Esophagus muscularis mucosa (tissue), 4 donors: Measurements from ENCODE around the gene SERINC2. TPM values are rescaled to one million over a fixed set of nuclear protein-coding genes. Genes with fewer than 3 reads are reported as not detected.

ENCODE experiments used
- DNase-seq: peaks from one replicate; pipeline ENCODE4 v3.0.0-alpha.2; 2017; ENCODE audit errors: extremely low spot score
- H3K27ac ChIP-seq, 4 donors: fragments of 200-600 bp; sonication (generic); replicated peaks in 1 of 4; 1 replicate in 3 of 4; 2 replicates in 1 of 4; pipeline ENCODE4 v1.5.1; 2016 to 2019; ENCODE audit warnings: mild to moderate bottlenecking in 1 of 4
- H3K27me3 ChIP-seq, 4 donors: fragments of 200-600 bp; sonication (generic); one replicate each; pipeline versions ENCODE4 v1.5.1 to v1.6.0; 2016 to 2019
- H3K36me3 ChIP-seq, 4 donors: fragments of 200-600 bp; sonication (generic); one replicate each; pipeline ENCODE4 v1.5.1; 2016 to 2019
- H3K4me1 ChIP-seq, 4 donors: fragments of 200-600 bp; sonication (generic); one replicate each; pipeline ENCODE4 v1.5.1; 2016 to 2019
- H3K4me3 ChIP-seq, 4 donors: fragments of 200-600 bp; sonication (generic); 1 replicate in 2 of 4; 2 replicates in 2 of 4; pipeline ENCODE4 v1.5.1; 2016 to 2019; ENCODE audit warnings: mild to moderate bottlenecking in 4 of 4, moderate library complexity in 1 of 4
- H3K9me3 ChIP-seq, 4 donors: fragments of 200-600 bp; sonication (generic); 1 replicate in 3 of 4; 2 replicates in 1 of 4; pipeline ENCODE4 v1.5.1; 2016 to 2019
- CTCF ChIP-seq, 3 experiments: fragments of 200-600 bp in 2 of 3; fragments of 450-650 bp in 1 of 3; sonication (generic) in 2 of 3; IDR thresholded peaks; one replicate each; pipeline ENCODE4 v1.5.1; 2017 to 2019; ENCODE audit warnings: antibody characterized with exemption in 3 of 3, mild to moderate bottlenecking in 2 of 3, moderate library complexity in 1 of 3
- EP300 ChIP-seq: sonication (generic); formaldehyde crosslinking; IDR thresholded peaks from one replicate; pipeline ENCODE4 v1.6.1; 2017; ENCODE audit warnings: antibody characterized with exemption
- POLR2A ChIP-seq: fragments of 450-650 bp; IDR thresholded peaks from one replicate; pipeline ENCODE4 v1.6.1; 2017; ENCODE audit warnings: antibody characterized with exemption, moderate library complexity, mild to moderate bottlenecking, low read depth
- POLR2AphosphoS5 ChIP-seq, 2 donors: sonication (generic); formaldehyde crosslinking; IDR thresholded peaks; one replicate each; pipeline ENCODE4 v1.6.1; 2017; ENCODE audit warnings: antibody characterized with exemption in 2 of 2
- WGBS: methylation state at CpG from one replicate; pipeline ENCODE4 v1.1.5; 2018; 5-methylcytosine and 5-hydroxymethylcytosine counted together
- intact Hi-C: fragments of 100-400 bp; cut with DNase I; formaldehyde crosslinking; loops from one replicate; pipeline ENCODE4 v1.15.1; 2023
- total RNA-seq, 4 donors: library from RNA; depleted of rRNA; stranded (reverse); fragments of >200 nt; gene quantifications; one replicate each; pipeline versions ENCODE4 v1.1.0 to v1.2.1, GENCODE V29; 2016

The SERINC2 gene
- total RNA-seq, 4 donors from 2014 or later, result 1.7 to 4.0 (median 2.8) TPM

- H3K4me1 ChIP-seq, result no peaks in the 10 kb centered on the region
Observed at GRCh38 chr1:31405578-31406245, 7.3 kb upstream of the SERINC2 start.

GRCh38 chr1:31407029-31407626, 5.9 kb upstream of the SERINC2 start:
- intact Hi-C loops, result no loop called here
- no peaks in the 10 kb centered on the region for H3K4me1 ChIP-seq
- H3K36me3 ChIP-seq, result no peaks in the 10 kb centered on the region
- WGBS, result 85% methylated on average over 18 of the region's 18 CpGs
- TF ChIP-seq EP300, result no peak
- no peak for TF ChIP-seq CTCF (IDR thresholded peaks at IDR 0.05)
- TF ChIP-seq POLR2A, result no peak
- TF ChIP-seq POLR2AphosphoS5 (IDR thresholded peaks at IDR 0.05), result no peak
- DNase-seq, result no peak
- peaks cover 0 to 16% (median under 1%) of the 10 kb centered on the region in 4 donors for H3K27me3 ChIP-seq
- H3K27ac ChIP-seq, result no peak overlapping the region
- no peak overlapping the region for H3K4me3 ChIP-seq
- no peaks in the 10 kb centered on the region for H3K9me3 ChIP-seq

More at GRCh38 chr1:31405578-31406245, 7.3 kb upstream of the SERINC2 start:
- peaks cover 0 to 16% (median 0%) of the 10 kb centered on the region in 4 donors for H3K27me3 ChIP-seq
- no peak for DNase-seq
- no peaks in the 10 kb centered on the region for H3K9me3 ChIP-seq
- no peak overlapping the region for H3K27ac ChIP-seq
- TF ChIP-seq POLR2AphosphoS5 (IDR thresholded peaks at IDR 0.05) (no peak), CTCF (IDR thresholded peaks at IDR 0.05) (no peak), POLR2A (no peak), EP300 (no peak)
- 94% methylated on average over 3 of the region's 6 CpGs for WGBS
- intact Hi-C loops, result no loop called here
- H3K36me3 ChIP-seq, result no peaks in the 10 kb centered on the region
- no peak overlapping the region for H3K4me3 ChIP-seq

GRCh38 chr1:31408788-31409318, 4.2 kb upstream of the SERINC2 start:
- intact Hi-C loops, result no loop called here

GRCh38 chr1:31409946-31410858, 2.8 kb upstream of the SERINC2 start:
- H3K27me3 ChIP-seq, result peaks cover 0 to 25% (median 4%) of the 10 kb centered on the region in 4 donors
- H3K4me1 ChIP-seq, result peaks cover 11 to 21% (median 19%) of the 10 kb centered on the region in 4 donors
- TF ChIP-seq EP300 (no peak), POLR2A (no peak), CTCF (IDR thresholded peaks at IDR 0.05) (no peak), POLR2AphosphoS5 (IDR thresholded peaks at IDR 0.05) (no peak)
- no peaks in the 10 kb centered on the region for H3K9me3 ChIP-seq
- WGBS, result 86% methylated on average over 6 of the region's 6 CpGs
- H3K4me3 ChIP-seq, result no peak overlapping the region
- no peaks in the 10 kb centered on the region for H3K36me3 ChIP-seq
- no peak for DNase-seq
- intact Hi-C loops, result no loop called here
- no peak overlapping the region for H3K27ac ChIP-seq

More at GRCh38 chr1:31408788-31409318, 4.2 kb upstream of the SERINC2 start:
- Histone ChIP-seq H3K27me3 (peaks cover 0 to 23% (median 4%) of the 10 kb centered on the region in 4 donors), H3K36me3 (no peaks in the 10 kb centered on the region), H3K4me3 (no peak overlapping the region), H3K27ac (no peak overlapping the region), H3K9me3 (no peaks in the 10 kb centered on the region), H3K4me1 (peaks cover 9 to 17% (median 14%) of the 10 kb centered on the region in 4 donors)
- TF ChIP-seq POLR2AphosphoS5 (IDR thresholded peaks at IDR 0.05) (no peak), CTCF (IDR thresholded peaks at IDR 0.05) (no peak), POLR2A (no peak), EP300 (no peak)
- no peak for DNase-seq
- 94% methylated on average over 5 of the region's 5 CpGs for WGBS
